Measurements from ENCODE around the gene TGIF1. TPM values are rescaled to one million over a fixed set of nuclear protein-coding genes. Genes with fewer than 3 reads are reported as not detected.
A peak's percentile ranks its signal among the peaks of the same experiment; 100 is the strongest.
"Not testable (repeated sequence)": the region's sequence is repeated elsewhere in the genome, so short reads cannot be mapped to it uniquely, and the experiment has no call there.

TGIF1 gene
- total RNA-seq: 55.3 TPM

- Histone ChIP-seq H3K4me1 (ENCODE audit: control insufficient read depth in 3 of 3, insufficient read depth in 3 of 3, low read length in 3 of 3) (peaks cover 12 to 38% (median 22%) of the 10 kb centered on the region in 3 donors), H3K27ac (ENCODE audit: low read depth, low read length) (peak within 1 kb of the TSS; percentile 98), H3K4me3 (ENCODE audit: low read length in 3 of 3) (peak within 1 kb of the TSS; percentile 80 to 96 (median 95)), H3K9me3 (ENCODE audit: control insufficient read depth in 3 of 3, low read length in 3 of 3) (no peaks in the 10 kb centered on the region), H3K36me3 (ENCODE audit: control insufficient read depth in 3 of 3, insufficient read depth in 3 of 3, low read length in 3 of 3) (no peaks in the 10 kb centered on the region), H3K9ac (ENCODE audit: low read depth in 1 of 3, low read length in 3 of 3) (peak within 1 kb of the TSS; percentile 98), H3K27me3 (ENCODE audit: control insufficient read depth in 3 of 3, insufficient read depth in 3 of 3, low read length in 3 of 3) (no peaks in the 10 kb centered on the region)
Observed at GRCh38 chr18:3450012-3450798, at the start of gene TGIF1. TSS of gene TGIF1 (plus strand) at chr18:3450172. CDS start at chr18:3450490, 318 bp downstream.

GRCh38 chr18:3400567-3401296 lies 49.2 kb upstream of the TGIF1 start:
- no peaks in the 10 kb centered on the region for H3K36me3 ChIP-seq (ENCODE audit: control insufficient read depth in 3 of 3, insufficient read depth in 3 of 3, low read length in 3 of 3)
- peaks cover 0 to 2% (median 0%) of the 10 kb centered on the region in 3 donors for H3K27me3 ChIP-seq (ENCODE audit: control insufficient read depth in 3 of 3, insufficient read depth in 3 of 3, low read length in 3 of 3)
- H3K9me3 ChIP-seq (ENCODE audit: control insufficient read depth in 3 of 3, low read length in 3 of 3): no peaks in the 10 kb centered on the region
- no peak overlapping the region for H3K4me3 ChIP-seq (ENCODE audit: low read length in 3 of 3)
- no peak overlapping the region for H3K27ac ChIP-seq (ENCODE audit: low read depth, low read length)
- H3K4me1 ChIP-seq (ENCODE audit: control insufficient read depth in 3 of 3, insufficient read depth in 3 of 3, low read length in 3 of 3): no peaks in the 10 kb centered on the region
- H3K9ac ChIP-seq (ENCODE audit: low read depth in 1 of 3, low read length in 3 of 3): no peak overlapping the region

GRCh38 chr18:3401669-3402620 lies 48.0 kb upstream of the TGIF1 start:
- Histone ChIP-seq H3K9ac (ENCODE audit: low read depth in 1 of 3, low read length in 3 of 3) (no peak overlapping the region), H3K27ac (ENCODE audit: low read depth, low read length) (no peak overlapping the region), H3K4me1 (ENCODE audit: control insufficient read depth in 3 of 3, insufficient read depth in 3 of 3, low read length in 3 of 3) (no peaks in the 10 kb centered on the region), H3K4me3 (ENCODE audit: low read length in 3 of 3) (no peak overlapping the region), H3K36me3 (ENCODE audit: control insufficient read depth in 3 of 3, insufficient read depth in 3 of 3, low read length in 3 of 3) (no peaks in the 10 kb centered on the region), H3K9me3 (ENCODE audit: control insufficient read depth in 3 of 3, low read length in 3 of 3) (no peaks in the 10 kb centered on the region), H3K27me3 (ENCODE audit: control insufficient read depth in 3 of 3, insufficient read depth in 3 of 3, low read length in 3 of 3) (peaks cover 0 to 2% (median 0%) of the 10 kb centered on the region in 3 donors)

- H3K9me3 ChIP-seq (ENCODE audit: control insufficient read depth in 3 of 3, low read length in 3 of 3): no peaks in the 10 kb centered on the region
- no peaks in the 10 kb centered on the region for H3K36me3 ChIP-seq (ENCODE audit: control insufficient read depth in 3 of 3, insufficient read depth in 3 of 3, low read length in 3 of 3)
- H3K27ac ChIP-seq (ENCODE audit: low read depth, low read length): no peak overlapping the region
- H3K4me1 ChIP-seq (ENCODE audit: control insufficient read depth in 3 of 3, insufficient read depth in 3 of 3, low read length in 3 of 3): no peaks in the 10 kb centered on the region
- H3K9ac ChIP-seq (ENCODE audit: low read depth in 1 of 3, low read length in 3 of 3): no peak overlapping the region
- no peak overlapping the region for H3K4me3 ChIP-seq (ENCODE audit: low read length in 3 of 3)
- peaks cover 0 to 2% (median 0%) of the 10 kb centered on the region in 3 donors for H3K27me3 ChIP-seq (ENCODE audit: control insufficient read depth in 3 of 3, insufficient read depth in 3 of 3, low read length in 3 of 3)
Observed at GRCh38 chr18:3402982-3403451, 47.0 kb upstream of the TGIF1 start.

DNA sequence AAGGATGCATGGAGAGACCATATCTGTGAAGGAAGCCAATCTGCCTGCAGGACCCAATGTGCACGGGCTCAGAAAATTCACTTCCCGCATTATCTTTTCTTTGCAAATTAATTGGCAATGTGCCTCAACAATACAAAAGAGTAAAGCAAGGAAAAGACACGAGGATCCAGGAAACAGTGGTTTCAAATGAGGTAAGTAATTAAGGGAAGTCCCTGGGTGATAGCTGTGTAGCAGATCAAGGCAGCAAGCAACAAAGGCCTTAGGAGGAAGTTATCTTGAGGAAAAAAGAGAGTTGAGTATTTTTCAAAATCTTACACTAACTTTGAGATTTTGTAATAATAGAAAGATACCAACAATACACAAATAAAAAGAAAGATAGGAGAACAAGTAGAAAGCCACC lies 44.3 kb upstream of the TGIF1 start:
- H3K4me3 ChIP-seq (ENCODE audit: low read length in 3 of 3): no peak overlapping the region
- H3K36me3 ChIP-seq (ENCODE audit: control insufficient read depth in 3 of 3, insufficient read depth in 3 of 3, low read length in 3 of 3): no peaks in the 10 kb centered on the region
- H3K27me3 ChIP-seq (ENCODE audit: control insufficient read depth in 3 of 3, insufficient read depth in 3 of 3, low read length in 3 of 3): peaks cover 0 to 2% (median 0%) of the 10 kb centered on the region in 3 donors
- H3K9ac ChIP-seq (ENCODE audit: low read depth in 1 of 3, low read length in 3 of 3): no peak overlapping the region
- no peaks in the 10 kb centered on the region for H3K4me1 ChIP-seq (ENCODE audit: control insufficient read depth in 3 of 3, insufficient read depth in 3 of 3, low read length in 3 of 3)
- no peak overlapping the region for H3K27ac ChIP-seq (ENCODE audit: low read depth, low read length)
- no peaks in the 10 kb centered on the region for H3K9me3 ChIP-seq (ENCODE audit: control insufficient read depth in 3 of 3, low read length in 3 of 3)

GRCh38 chr18:3408107-3408506 lies 41.9 kb upstream of the TGIF1 start:
- no peaks in the 10 kb centered on the region for H3K4me1 ChIP-seq (ENCODE audit: control insufficient read depth in 3 of 3, insufficient read depth in 3 of 3, low read length in 3 of 3)
- no peaks in the 10 kb centered on the region for H3K36me3 ChIP-seq (ENCODE audit: control insufficient read depth in 3 of 3, insufficient read depth in 3 of 3, low read length in 3 of 3)
- no peaks in the 10 kb centered on the region for H3K9me3 ChIP-seq (ENCODE audit: control insufficient read depth in 3 of 3, low read length in 3 of 3)
- H3K27me3 ChIP-seq (ENCODE audit: control insufficient read depth in 3 of 3, insufficient read depth in 3 of 3, low read length in 3 of 3): peaks cover 5 to 8% (median 6%) of the 10 kb centered on the region in 3 donors
- H3K27ac ChIP-seq (ENCODE audit: low read depth, low read length): no peak overlapping the region
- H3K9ac ChIP-seq (ENCODE audit: low read depth in 1 of 3, low read length in 3 of 3): no peak overlapping the region
- no peak overlapping the region for H3K4me3 ChIP-seq (ENCODE audit: low read length in 3 of 3)

DNA sequence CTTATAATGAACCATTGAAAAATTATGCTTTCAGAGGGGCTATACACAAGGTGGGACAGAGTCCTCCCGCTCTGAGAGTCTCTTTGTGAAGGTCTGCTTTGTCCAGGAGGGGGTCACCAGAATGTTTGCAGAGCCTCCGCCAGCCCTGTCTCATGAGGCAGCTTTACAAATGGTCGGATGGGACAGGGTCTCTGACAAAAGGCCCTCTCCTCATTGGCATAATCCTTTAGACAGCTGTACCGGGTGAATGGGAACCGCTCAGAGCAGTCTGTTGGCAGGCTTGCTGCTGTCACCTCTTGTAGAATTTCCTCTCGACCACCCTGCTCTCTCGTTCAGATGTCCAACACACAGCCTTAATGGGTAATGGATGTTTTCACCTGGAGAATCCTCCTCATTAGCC lies 40.2 kb upstream of the TGIF1 start:
- peaks cover 5 to 8% (median 6%) of the 10 kb centered on the region in 3 donors for H3K27me3 ChIP-seq (ENCODE audit: control insufficient read depth in 3 of 3, insufficient read depth in 3 of 3, low read length in 3 of 3)
- no peak overlapping the region for H3K9ac ChIP-seq (ENCODE audit: low read depth in 1 of 3, low read length in 3 of 3)
- H3K36me3 ChIP-seq (ENCODE audit: control insufficient read depth in 3 of 3, insufficient read depth in 3 of 3, low read length in 3 of 3): no peaks in the 10 kb centered on the region
- H3K9me3 ChIP-seq (ENCODE audit: control insufficient read depth in 3 of 3, low read length in 3 of 3): no peaks in the 10 kb centered on the region
- no peak overlapping the region for H3K4me3 ChIP-seq (ENCODE audit: low read length in 3 of 3)
- H3K27ac ChIP-seq (ENCODE audit: low read depth, low read length): no peak overlapping the region
- no peaks in the 10 kb centered on the region for H3K4me1 ChIP-seq (ENCODE audit: control insufficient read depth in 3 of 3, insufficient read depth in 3 of 3, low read length in 3 of 3)

- no peak overlapping the region for H3K4me3 ChIP-seq (ENCODE audit: low read length in 3 of 3)
- no peak overlapping the region for H3K27ac ChIP-seq (ENCODE audit: low read depth, low read length)
- H3K4me1 ChIP-seq (ENCODE audit: control insufficient read depth in 3 of 3, insufficient read depth in 3 of 3, low read length in 3 of 3): no peaks in the 10 kb centered on the region
- H3K9me3 ChIP-seq (ENCODE audit: control insufficient read depth in 3 of 3, low read length in 3 of 3): no peaks in the 10 kb centered on the region
- no peak overlapping the region for H3K9ac ChIP-seq (ENCODE audit: low read depth in 1 of 3, low read length in 3 of 3)
- no peaks in the 10 kb centered on the region for H3K36me3 ChIP-seq (ENCODE audit: control insufficient read depth in 3 of 3, insufficient read depth in 3 of 3, low read length in 3 of 3)
- peaks cover 5 to 8% (median 6%) of the 10 kb centered on the region in 3 donors for H3K27me3 ChIP-seq (ENCODE audit: control insufficient read depth in 3 of 3, insufficient read depth in 3 of 3, low read length in 3 of 3)
Observed at GRCh38 chr18:3410273-3410672, 39.7 kb upstream of the TGIF1 start.

DNA sequence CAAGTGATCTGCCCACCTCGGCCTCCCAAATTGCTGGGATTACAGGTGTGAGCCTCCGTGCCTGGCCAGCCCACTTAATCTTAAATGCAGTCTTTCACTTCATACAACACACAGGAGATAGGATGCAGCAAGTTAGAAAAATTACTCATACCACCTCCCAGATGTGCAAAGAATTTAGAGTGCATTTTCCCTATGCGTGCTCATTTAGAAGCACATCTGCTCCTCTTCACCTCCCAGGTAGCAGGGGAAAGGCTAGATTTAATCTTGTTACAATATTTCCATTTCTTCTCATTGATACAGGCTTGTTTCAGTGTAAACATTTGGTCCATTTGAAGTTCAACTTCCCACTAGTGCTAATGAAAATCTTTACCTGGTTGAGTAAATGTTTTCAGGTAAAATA lies 39.1 kb upstream of the TGIF1 start:
- H3K9me3 ChIP-seq (ENCODE audit: control insufficient read depth in 3 of 3, low read length in 3 of 3); H3K4me1 ChIP-seq (ENCODE audit: control insufficient read depth in 3 of 3, insufficient read depth in 3 of 3, low read length in 3 of 3); H3K9ac ChIP-seq (ENCODE audit: low read depth in 1 of 3, low read length in 3 of 3); H3K36me3 ChIP-seq (ENCODE audit: control insufficient read depth in 3 of 3, insufficient read depth in 3 of 3, low read length in 3 of 3); H3K4me3 ChIP-seq (ENCODE audit: low read length in 3 of 3); H3K27me3 ChIP-seq (ENCODE audit: control insufficient read depth in 3 of 3, insufficient read depth in 3 of 3, low read length in 3 of 3); H3K27ac ChIP-seq (ENCODE audit: low read depth, low read length): not testable (repeated sequence)
